GM23248 (cell line): ENCODE results near the gene DYNLRB1. TPM values are rescaled to one million over a fixed set of nuclear protein-coding genes. Genes with fewer than 3 reads are reported as not detected.

Experiments used
- DNase-seq: peaks from one replicate; pipeline ENCODE4 v3.0.0-alpha.2; 2015
- H2AFZ ChIP-seq: fragments of 200-600 bp; sonication (generic); 2 replicates; pipeline ENCODE4 v1.6.1; 2016; ENCODE audit warnings: antibody characterized with exemption
- H3F3A ChIP-seq: fragments of 200-600 bp; sonication (generic); 2 replicates; pipeline ENCODE4 v1.6.1; 2016; ENCODE audit warnings: mild to moderate bottlenecking, antibody characterized with exemption, mixed run types; ENCODE audit not compliant: insufficient read depth
- H3K27ac ChIP-seq: fragments of 200-600 bp; sonication (generic); 2 replicates; pipeline ENCODE4 v1.5.1; 2016; ENCODE audit warnings: mild to moderate bottlenecking
- H3K27me3 ChIP-seq: fragments of 200-600 bp; sonication (generic); replicated peaks from 2 replicates; pipeline ENCODE4 v1.6.1; 2016; ENCODE audit warnings: mild to moderate bottlenecking; ENCODE audit not compliant: insufficient read depth
- H3K36me3 ChIP-seq: fragments of 200-600 bp; sonication (generic); 2 replicates; pipeline ENCODE4 v1.6.1; 2016; ENCODE audit warnings: low read depth, mild to moderate bottlenecking
- H3K4me1 ChIP-seq: fragments of 200-600 bp; sonication (generic); 2 replicates; pipeline ENCODE4 v1.6.1; 2016; ENCODE audit warnings: mild to moderate bottlenecking; ENCODE audit not compliant: insufficient read depth
- H3K4me2 ChIP-seq: fragments of 200-600 bp; sonication (generic); one replicate; pipeline ENCODE4 v1.6.1; 2016; ENCODE audit warnings: mild to moderate bottlenecking; ENCODE audit not compliant: unreplicated experiment
- H3K4me3 ChIP-seq: fragments of 200-600 bp; sonication (generic); 2 replicates; pipeline ENCODE4 v1.5.1; 2016; ENCODE audit warnings: mild to moderate bottlenecking
- H3K79me2 ChIP-seq: fragments of 200-600 bp; sonication (generic); 2 replicates; pipeline ENCODE4 v1.6.1; 2016; ENCODE audit warnings: mild to moderate bottlenecking; ENCODE audit not compliant: insufficient read depth
- H3K9ac ChIP-seq: fragments of 200-600 bp; sonication (generic); 2 replicates; pipeline ENCODE4 v1.6.1; 2016; ENCODE audit warnings: mild to moderate bottlenecking
- H3K9me2 ChIP-seq: fragments of 200-600 bp; sonication (generic); 2 replicates; pipeline ENCODE4 v1.6.1; 2016; ENCODE audit warnings: mixed run types, mild to moderate bottlenecking, moderate library complexity; ENCODE audit not compliant: insufficient read depth
- H3K9me3 ChIP-seq: fragments of 200-600 bp; sonication (generic); one replicate; pipeline ENCODE4 v1.6.1; 2017; ENCODE audit warnings: low read depth
- H4K20me1 ChIP-seq: fragments of 200-600 bp; sonication (generic); 2 replicates; pipeline ENCODE4 v1.6.0; 2016; ENCODE audit not compliant: insufficient read depth
- EZH2 ChIP-seq: fragments of 200-600 bp; sonication (generic); IDR thresholded peaks from 2 replicates; pipeline ENCODE4 v1.6.1; 2018; ENCODE audit warnings: antibody characterized with exemption, mild to moderate bottlenecking; ENCODE audit not compliant: insufficient read depth, poor library complexity, severe bottlenecking
- EZH2phosphoT487 ChIP-seq: fragments of 200-600 bp; sonication (generic); IDR thresholded peaks from 2 replicates; pipeline ENCODE4 v1.6.1; 2018; ENCODE audit warnings: antibody characterized with exemption, moderate library complexity, mild to moderate bottlenecking, low read depth; ENCODE audit not compliant: insufficient read depth
- WGBS, 2 experiments: methylation state at CpG; one replicate each; pipeline ENCODE4 v1.1.6; 2015 to 2017; ENCODE audit warnings: low lambda C conversion rate in 2 of 2, low coverage in 1 of 2; ENCODE audit errors: missing lambda C conversion rate in 2 of 2; 5-methylcytosine and 5-hydroxymethylcytosine counted together
- in situ Hi-C: fragments of 300-500 bp; cut with MboI; formaldehyde crosslinking; loops from 2 replicates; pipeline ENCODE4 v1.15.0; 2020
- polyA plus RNA-seq: library from polyadenylated mRNA; unstranded; fragments of >200 nt; fragmentation: Nextera tagmentation; extraction: Ambion mirVana; gene quantifications from 2 replicates; pipeline ENCODE4 v1.2.1, GENCODE V29; 2016
- total RNA-seq: library from RNA; depleted of rRNA; stranded (reverse); fragments of >200 nt; shearing (Covaris generic); gene quantifications from 2 replicates; pipeline ENCODE4 v1.2.3, GENCODE V29; 2014

DYNLRB1 gene
- total and polyA plus RNA-seq, 2 experiments from 2014 or later = 100 to 279 TPM

GRCh38 chr20:34507702-34508413 lies 8.4 kb upstream of the DYNLRB1 start:
- in situ Hi-C loops = no loop called here
- no peak for DNase-seq
- Histone ChIP-seq H3K27me3 (no peaks in the 10 kb centered on the region), H2AFZ (no peak overlapping the region), H3K4me1 (no peaks in the 10 kb centered on the region), H3K4me2 (no peak overlapping the region), H4K20me1 (no peaks in the 10 kb centered on the region), H3K27ac (no peak overlapping the region), H3K9me3 (no peaks in the 10 kb centered on the region), H3F3A (peaks cover 19% of the 10 kb centered on the region; the same call in 1 of the 2 replicates), H3K79me2 (peaks cover 49% of the 10 kb centered on the region), H3K9me2 (no peaks in the 10 kb centered on the region), H3K36me3 (peaks cover 64% of the 10 kb centered on the region), H3K4me3 (no peak overlapping the region), H3K9ac (no peak overlapping the region)
- WGBS, 2 experiments = 94 to 98% methylated on average over 4 of the region's 4 CpGs
- no peak for TF ChIP-seq EZH2phosphoT487
- no peak for TF ChIP-seq EZH2

GRCh38 chr20:34510575-34510974 lies 5.6 kb upstream of the DYNLRB1 start:
- Histone ChIP-seq H3K27me3 (no peaks in the 10 kb centered on the region), H3K9me2 (no peaks in the 10 kb centered on the region), H3F3A (peaks cover 38% of the 10 kb centered on the region), H3K36me3 (peaks cover 42% of the 10 kb centered on the region), H3K4me3 (no peak overlapping the region), H4K20me1 (no peaks in the 10 kb centered on the region), H3K27ac (no peak overlapping the region), H3K9me3 (no peaks in the 10 kb centered on the region), H3K79me2 (peaks cover 52% of the 10 kb centered on the region), H2AFZ (no peak overlapping the region), H3K9ac (no peak overlapping the region), H3K4me2 (no peak overlapping the region), H3K4me1 (peaks cover 6% of the 10 kb centered on the region; the same call in 1 of the 2 replicates)
- in situ Hi-C loops = no loop called here
- no peak for DNase-seq
- no peak for TF ChIP-seq EZH2
- no peak for TF ChIP-seq EZH2phosphoT487
- WGBS, 2 experiments = 97 to 100% methylated on average over 1 of the region's 1 CpG

- H3K79me2 ChIP-seq = peaks cover 44% of the 10 kb centered on the region
- peaks cover 42% of the 10 kb centered on the region for H3F3A ChIP-seq
- in situ Hi-C loops = no loop called here
- H3K4me1 ChIP-seq = peaks cover 6% of the 10 kb centered on the region; the same call in 1 of the 2 replicates
- H3K9me3 ChIP-seq = no peaks in the 10 kb centered on the region
- H3K4me2 ChIP-seq = no peak overlapping the region
- no peak overlapping the region for H3K9ac ChIP-seq
- 95 to 98% methylated on average over 3 of the region's 3 CpGs for WGBS, 2 experiments
- H3K27ac ChIP-seq = no peak overlapping the region
- no peak for TF ChIP-seq EZH2phosphoT487
- TF ChIP-seq EZH2 = no peak
- H3K27me3 ChIP-seq = no peaks in the 10 kb centered on the region
- H2AFZ ChIP-seq = no peak overlapping the region
- no peaks in the 10 kb centered on the region for H3K9me2 ChIP-seq
- H4K20me1 ChIP-seq = no peaks in the 10 kb centered on the region
- no peak for DNase-seq
- H3K36me3 ChIP-seq = peaks cover 38% of the 10 kb centered on the region
- H3K4me3 ChIP-seq = no peak overlapping the region
These were observed 4.3 kb upstream of the DYNLRB1 start for GRCh38 chr20:34511891-34512265.

- H3K4me3 ChIP-seq = no peak overlapping the region
- in situ Hi-C loops = no loop called here
These were observed 3.8 kb upstream of the DYNLRB1 start for GRCh38 chr20:34512266-34512954.

More at GRCh38 chr20:34512266-34512954, 3.8 kb upstream of the DYNLRB1 start:
- Histone ChIP-seq H3F3A (peaks cover 46% of the 10 kb centered on the region), H3K27me3 (no peaks in the 10 kb centered on the region), H3K9me3 (no peaks in the 10 kb centered on the region), H3K79me2 (peaks cover 44% of the 10 kb centered on the region), H2AFZ (no peak overlapping the region), H3K9ac (no peak overlapping the region), H4K20me1 (no peaks in the 10 kb centered on the region), H3K9me2 (no peaks in the 10 kb centered on the region), H3K4me1 (peaks cover 6% of the 10 kb centered on the region; the same call in 1 of the 2 replicates), H3K36me3 (peaks cover 34% of the 10 kb centered on the region), H3K4me2 (no peak overlapping the region), H3K27ac (peak overlapping the region; percentile 22)
- TF ChIP-seq EZH2phosphoT487 (no peak), EZH2 (no peak)
- WGBS, 2 experiments = 83% methylated on average over 4 of the region's 4 CpGs
- no peak for DNase-seq
